ENCODE data around the gene URB2. TPM values are rescaled to one million over a fixed set of nuclear protein-coding genes. Genes with fewer than 3 reads are reported as not detected.

URB2 gene
- total and polyA plus RNA-seq, 2 donors (not counting 3 experiments of a cell fraction or from before 2014, with no cell fraction given): 4.7 to 12.4 TPM

GRCh38 chr1:229617351-229618100 lies 8.5 kb upstream of the URB2 start:
- no peaks in the 10 kb centered on the region for H4K20me1 ChIP-seq (replicated peaks; ENCODE audit: control insufficient read depth, extremely low read depth, insufficient read depth, low read length)
- intact Hi-C loops (cut with micrococcal nuclease): no loop called here
- H3K27ac ChIP-seq (ENCODE audit: insufficient read depth, low read depth, low read length): no peak overlapping the region
- ChIA-PET POLR2A (no interaction called here), CTCF (interaction anchor here (1.1 kb wide), 1 partner anchor 41 kb away, joined by 3 read pairs; no protein-coding TSS in a partner anchor)
- H3K36me3 ChIP-seq (ENCODE audit: control insufficient read depth in 2 of 2, extremely low read depth in 1 of 2, insufficient read depth in 2 of 2, low read length in 2 of 2): peaks cover 2 to 3% of the 10 kb centered on the region in 2 experiments
- H3K9ac ChIP-seq (replicated peaks; ENCODE audit: extremely low read depth, insufficient read depth, low read length): no peak overlapping the region
- DNase-seq (ENCODE audit: low read depth, low spot score) (no peak), FAIRE-seq (no peak)
- H3K9me3 ChIP-seq (replicated peaks; ENCODE audit: control insufficient read depth, insufficient read depth, low read length): no peaks in the 10 kb centered on the region
- TF ChIP-seq FOS (IDR thresholded peaks at IDR 0.05; ENCODE audit: borderline replicate concordance, insufficient read depth, low read length): no peak
- TF ChIP-seq GATA2 (IDR thresholded peaks at IDR 0.05; ENCODE audit: insufficient read depth, insufficient read length, low read depth, low read length): no peak
- TF ChIP-seq, protein P1, sequence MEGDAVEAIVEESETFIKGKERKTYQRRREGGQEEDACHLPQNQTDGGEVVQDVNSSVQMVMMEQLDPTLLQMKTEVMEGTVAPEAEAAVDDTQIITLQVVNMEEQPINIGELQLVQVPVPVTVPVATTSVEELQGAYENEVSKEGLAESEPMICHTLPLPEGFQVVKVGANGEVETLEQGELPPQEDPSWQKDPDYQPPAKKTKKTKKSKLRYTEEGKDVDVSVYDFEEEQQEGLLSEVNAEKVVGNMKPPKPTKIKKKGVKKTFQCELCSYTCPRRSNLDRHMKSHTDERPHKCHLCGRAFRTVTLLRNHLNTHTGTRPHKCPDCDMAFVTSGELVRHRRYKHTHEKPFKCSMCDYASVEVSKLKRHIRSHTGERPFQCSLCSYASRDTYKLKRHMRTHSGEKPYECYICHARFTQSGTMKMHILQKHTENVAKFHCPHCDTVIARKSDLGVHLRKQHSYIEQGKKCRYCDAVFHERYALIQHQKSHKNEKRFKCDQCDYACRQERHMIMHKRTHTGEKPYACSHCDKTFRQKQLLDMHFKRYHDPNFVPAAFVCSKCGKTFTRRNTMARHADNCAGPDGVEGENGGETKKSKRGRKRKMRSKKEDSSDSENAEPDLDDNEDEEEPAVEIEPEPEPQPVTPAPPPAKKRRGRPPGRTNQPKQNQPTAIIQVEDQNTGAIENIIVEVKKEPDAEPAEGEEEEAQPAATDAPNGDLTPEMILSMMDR (IDR thresholded peaks at IDR 0.05; ENCODE audit: extremely low read depth in 1 of 2, insufficient read depth in 1 of 2, low read depth in 1 of 2, low read length in 2 of 2): no peak
- TF ChIP-seq POLR2A (IDR thresholded peaks at IDR 0.05; ENCODE audit: low read depth, low read length): no peak
- no peak for TF ChIP-seq MYC (IDR thresholded peaks at IDR 0.05; ENCODE audit: low read depth, low read length)
- no peak for TF ChIP-seq MAX (IDR thresholded peaks at IDR 0.05; ENCODE audit: insufficient read depth, insufficient read length)
- no peak for TF ChIP-seq EZH2 (IDR thresholded peaks at IDR 0.05; ENCODE audit: borderline replicate concordance, low read depth, low read length, severe bottlenecking)
- no peak for TF ChIP-seq POLR2AphosphoS5 (IDR thresholded peaks at IDR 0.05; ENCODE audit: insufficient read depth, low read depth, low read length)
- no peak for TF ChIP-seq JUN (IDR thresholded peaks at IDR 0.05; ENCODE audit: borderline replicate concordance, insufficient read depth, insufficient read length, low read depth)
- no peaks in the 10 kb centered on the region for H3K27me3 ChIP-seq (ENCODE audit: control insufficient read depth in 2 of 2, insufficient read depth in 2 of 2, low read length in 2 of 2)
- H3K4me2 ChIP-seq (ENCODE audit: insufficient read depth, low read length): no peak overlapping the region
- dilution Hi-C loops (cut with MboI; ENCODE audit: extremely low pct_ligation_motif_present, low sequenced_read_pairs): no loop called here
- no peaks in the 10 kb centered on the region for H3K4me1 ChIP-seq (ENCODE audit: control insufficient read depth, extremely low read depth, insufficient read depth, low read length)
- H3K79me2 ChIP-seq (ENCODE audit: control insufficient read depth, insufficient read depth, low read length): peaks cover 69% of the 10 kb centered on the region
- no peak overlapping the region for H2AFZ ChIP-seq (ENCODE audit: low read depth, low read length)
- H3K9me1 ChIP-seq (replicated peaks; ENCODE audit: control insufficient read depth, extremely low read depth, insufficient read depth, low read length): no peaks in the 10 kb centered on the region
- no peak overlapping the region for H3K4me3 ChIP-seq (replicated peaks in 1 of 3; ENCODE audit: insufficient read depth in 1 of 3, low read depth in 1 of 3, low read length in 3 of 3)
- BruUV-seq (replicated peaks): no TSS peak

Data from endothelial cell of umbilical vein (primary cell).